Right atrium auricular region (tissue), 2 donors: ENCODE data around the gene KCNRG. TPM values are rescaled to one million over a fixed set of nuclear protein-coding genes. Genes with fewer than 3 reads are reported as not detected.
"Not testable (repeated sequence)": the region's sequence is repeated elsewhere in the genome, so short reads cannot be mapped to it uniquely, and the experiment has no call there.

Experiments
- DNase-seq: peaks from one replicate; pipeline ENCODE4 v3.0.0-alpha.2; 2019; ENCODE audit warnings: low spot score
- H3K27ac ChIP-seq, 2 donors: fragments of 200-600 bp; sonication (generic); 1 replicate in 1 of 2; 2 replicates in 1 of 2; pipeline ENCODE4 v1.5.1; 2016 to 2019
- H3K27me3 ChIP-seq, 2 donors: fragments of 200-600 bp; sonication (generic); one replicate each; pipeline versions ENCODE4 v1.5.1 to v1.6.0; 2017 to 2019
- H3K36me3 ChIP-seq: fragments of 200-600 bp; sonication (generic); one replicate; pipeline ENCODE4 v1.5.1; 2016
- H3K4me1 ChIP-seq, 2 donors: fragments of 200-600 bp; sonication (generic); one replicate each; pipeline versions ENCODE4 v1.5.1 to v1.6.0; 2017 to 2019
- H3K4me3 ChIP-seq, 2 donors: fragments of 200-600 bp; sonication (generic); 1 replicate in 1 of 2; 2 replicates in 1 of 2; pipeline ENCODE4 v1.5.1; 2017 to 2019; ENCODE audit warnings: mild to moderate bottlenecking in 1 of 2, moderate library complexity in 1 of 2
- H3K9me3 ChIP-seq, 2 donors: fragments of 200-600 bp; sonication (generic); one replicate each; pipeline ENCODE4 v1.5.1; 2019
- total RNA-seq, 2 donors: library from RNA; depleted of rRNA; stranded (reverse); fragments of >200 nt; gene quantifications; one replicate each; pipeline ENCODE4 v1.1.0, GENCODE V29; 2016
- TF ChIP-seq, protein P1 (sequence below), 2 donors: fragments of 200-600 bp; sonication (generic); IDR thresholded peaks; one replicate each; pipeline ENCODE4 v1.5.1; 2019; ENCODE audit warnings: antibody characterized with exemption in 2 of 2

KCNRG gene
- total RNA-seq, 2 donors from 2014 or later = 1.6 TPM

DNA sequence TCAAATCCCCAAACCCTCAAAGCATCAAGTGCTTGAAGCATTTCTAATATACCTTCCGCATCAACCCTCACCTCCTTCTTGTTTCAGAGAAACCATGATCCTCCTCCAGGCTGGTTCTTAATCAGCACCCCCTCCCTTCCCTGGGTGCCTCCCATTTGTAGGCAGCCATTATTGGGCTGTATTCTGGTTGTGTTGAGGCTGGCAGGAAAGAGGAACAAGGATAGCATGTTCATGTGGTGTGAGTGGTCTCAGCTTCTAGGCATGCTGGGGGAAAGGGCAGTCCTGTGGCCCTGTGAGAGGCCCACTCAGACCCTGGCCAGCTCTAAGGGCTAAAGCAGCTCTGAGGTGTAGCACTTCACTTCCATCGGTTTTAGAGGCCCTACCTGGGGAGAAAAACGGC lies 37.3 kb upstream of the KCNRG start:
- DNase-seq = no peak
- TF ChIP-seq, protein P1, sequence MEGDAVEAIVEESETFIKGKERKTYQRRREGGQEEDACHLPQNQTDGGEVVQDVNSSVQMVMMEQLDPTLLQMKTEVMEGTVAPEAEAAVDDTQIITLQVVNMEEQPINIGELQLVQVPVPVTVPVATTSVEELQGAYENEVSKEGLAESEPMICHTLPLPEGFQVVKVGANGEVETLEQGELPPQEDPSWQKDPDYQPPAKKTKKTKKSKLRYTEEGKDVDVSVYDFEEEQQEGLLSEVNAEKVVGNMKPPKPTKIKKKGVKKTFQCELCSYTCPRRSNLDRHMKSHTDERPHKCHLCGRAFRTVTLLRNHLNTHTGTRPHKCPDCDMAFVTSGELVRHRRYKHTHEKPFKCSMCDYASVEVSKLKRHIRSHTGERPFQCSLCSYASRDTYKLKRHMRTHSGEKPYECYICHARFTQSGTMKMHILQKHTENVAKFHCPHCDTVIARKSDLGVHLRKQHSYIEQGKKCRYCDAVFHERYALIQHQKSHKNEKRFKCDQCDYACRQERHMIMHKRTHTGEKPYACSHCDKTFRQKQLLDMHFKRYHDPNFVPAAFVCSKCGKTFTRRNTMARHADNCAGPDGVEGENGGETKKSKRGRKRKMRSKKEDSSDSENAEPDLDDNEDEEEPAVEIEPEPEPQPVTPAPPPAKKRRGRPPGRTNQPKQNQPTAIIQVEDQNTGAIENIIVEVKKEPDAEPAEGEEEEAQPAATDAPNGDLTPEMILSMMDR (IDR thresholded peaks at IDR 0.05) = no peak
- Histone ChIP-seq H3K4me1 (no peaks in the 10 kb centered on the region), H3K4me3 (no peak overlapping the region), H3K27me3 (no peaks in the 10 kb centered on the region), H3K9me3 (no peaks in the 10 kb centered on the region), H3K36me3 (no peaks in the 10 kb centered on the region), H3K27ac (no peak overlapping the region)

DNA sequence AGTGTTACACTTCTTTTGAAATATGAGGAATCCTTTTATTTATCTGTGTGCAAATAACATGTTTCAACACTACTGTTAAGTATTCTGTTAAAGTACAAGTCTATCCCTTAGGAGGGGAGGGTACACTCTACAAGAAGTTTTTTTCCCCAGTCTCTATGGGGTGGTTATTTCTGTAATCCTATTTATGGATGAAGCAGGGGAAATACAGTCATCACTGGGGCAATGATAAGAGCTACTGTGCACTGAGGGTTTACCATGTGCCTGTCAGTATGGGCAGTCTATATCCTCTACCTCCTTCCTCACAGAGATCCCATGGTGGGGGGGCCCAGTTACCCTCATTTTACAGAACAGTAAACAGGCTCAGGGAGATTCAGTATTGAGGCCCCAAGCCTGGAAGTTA lies 35.0 kb upstream of the KCNRG start:
- Histone ChIP-seq H3K27ac (no peak overlapping the region), H3K9me3 (no peaks in the 10 kb centered on the region), H3K36me3 (no peaks in the 10 kb centered on the region), H3K4me3 (no peak overlapping the region), H3K27me3 (no peaks in the 10 kb centered on the region), H3K4me1 (no peaks in the 10 kb centered on the region)
- no peak for DNase-seq
- TF ChIP-seq, protein P1 (IDR thresholded peaks at IDR 0.05) = no peak

GRCh38 chr13:49985129-49985528 lies 30.1 kb upstream of the KCNRG start:
- Histone ChIP-seq H3K27ac (no peak overlapping the region), H3K36me3 (no peaks in the 10 kb centered on the region), H3K4me1 (no peaks in the 10 kb centered on the region), H3K27me3 (no peaks in the 10 kb centered on the region), H3K4me3 (no peak overlapping the region), H3K9me3 (no peaks in the 10 kb centered on the region)
- no peak for DNase-seq
- TF ChIP-seq, protein P1 (IDR thresholded peaks at IDR 0.05) = no peak

DNA sequence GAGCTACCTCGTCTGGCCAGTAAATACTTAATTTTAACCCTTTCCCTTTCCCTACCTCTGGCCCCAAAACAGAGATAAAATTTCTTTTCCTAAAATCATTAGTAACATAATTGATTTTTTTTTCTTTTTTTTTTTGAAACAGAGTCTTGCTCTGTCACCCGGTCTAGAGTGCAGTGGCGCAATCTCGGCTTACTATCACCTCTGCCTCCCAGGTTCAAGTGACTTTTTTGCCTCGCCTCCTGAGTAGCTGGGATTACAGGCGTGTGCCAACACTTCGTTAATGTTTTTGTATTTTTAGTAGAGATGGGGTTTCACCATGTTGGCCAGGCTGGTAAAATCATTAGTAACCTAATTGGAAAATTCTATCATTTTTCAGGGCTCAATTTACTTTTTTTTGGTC lies 28.8 kb upstream of the KCNRG start:
- DNase-seq = no peak

GRCh38 chr13:49990612-49991011 lies 24.6 kb upstream of the KCNRG start:
- not testable (repeated sequence) for DNase-seq, H3K27ac ChIP-seq, H3K36me3 ChIP-seq, H3K4me1 ChIP-seq, H3K9me3 ChIP-seq, H3K27me3 ChIP-seq, H3K4me3 ChIP-seq

More for the DNA sequence above, 28.8 kb upstream of the KCNRG start:
- Histone ChIP-seq H3K27ac (no peak overlapping the region), H3K9me3 (no peaks in the 10 kb centered on the region), H3K4me3 (no peak overlapping the region), H3K27me3 (no peaks in the 10 kb centered on the region), H3K4me1 (no peaks in the 10 kb centered on the region), H3K36me3 (no peaks in the 10 kb centered on the region)
- TF ChIP-seq, protein P1 (IDR thresholded peaks at IDR 0.05) = no peak

DNA sequence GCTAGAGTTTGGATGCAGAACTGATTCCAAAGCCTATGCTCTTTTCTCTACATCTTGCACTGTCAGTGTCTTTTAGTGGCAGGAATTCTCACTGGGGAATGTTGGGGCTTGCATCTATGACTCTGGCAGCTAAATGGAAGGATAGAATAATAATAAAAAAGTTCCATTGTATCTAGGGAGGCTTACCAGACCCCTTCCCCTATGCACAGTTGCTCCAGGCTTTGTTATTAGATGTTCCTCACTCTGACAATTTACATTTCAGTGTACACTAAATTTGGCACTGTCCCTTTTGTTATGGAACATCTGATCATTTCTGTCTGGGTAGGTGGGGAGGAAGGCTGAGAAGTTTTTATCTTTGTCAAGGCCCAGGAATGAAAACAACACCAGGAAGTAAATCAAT lies 22.1 kb upstream of the KCNRG start:
- Histone ChIP-seq H3K27me3 (no peaks in the 10 kb centered on the region), H3K9me3 (no peaks in the 10 kb centered on the region), H3K4me1 (peaks cover 0 to 12% of the 10 kb centered on the region in 2 donors), H3K4me3 (no peak overlapping the region), H3K36me3 (no peaks in the 10 kb centered on the region), H3K27ac (no peak overlapping the region)
- no peak for DNase-seq
- TF ChIP-seq, protein P1 (IDR thresholded peaks at IDR 0.05) = no peak
